SKM-1 (cell line): ENCODE data around the gene SNCB.
"Not testable (repeated sequence)": the region's sequence is repeated elsewhere in the genome, so short reads cannot be mapped to it uniquely, and the experiment has no call there.

Experiments used
- DNase-seq: peaks from one replicate; lab custom pipeline; 2025; ENCODE audit not compliant: unreplicated experiment; lab: John Stamatoyannopoulos, UW

The SNCB gene

DNA sequence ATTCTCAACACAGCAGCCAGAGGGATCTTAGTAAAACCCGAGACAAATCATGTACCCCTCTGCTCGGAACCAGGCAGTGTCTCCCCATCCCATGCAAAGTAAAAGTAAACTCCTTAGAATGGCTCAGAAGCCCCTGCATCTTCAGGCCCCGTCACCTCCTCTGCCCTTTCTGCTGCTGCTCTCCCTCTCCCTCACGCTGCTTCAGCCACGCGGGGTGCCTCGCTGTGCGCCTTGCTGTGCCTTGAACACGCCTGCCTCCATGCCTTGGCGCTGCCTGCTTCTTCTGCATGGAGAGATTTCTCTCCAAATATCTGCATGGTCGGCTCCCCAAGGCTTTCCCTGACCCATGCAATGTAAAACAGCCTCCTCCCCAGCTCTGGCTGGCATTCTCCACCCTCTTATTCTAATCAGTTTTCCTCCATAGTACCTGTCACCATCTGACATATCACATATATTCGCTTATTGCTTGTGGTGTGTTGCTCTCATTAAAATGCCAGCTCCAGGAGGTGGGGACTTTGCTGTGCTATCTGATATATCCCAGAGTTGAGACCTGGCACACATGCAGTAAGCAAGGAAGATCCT, 28.3 kb downstream of the SNCB start:
- no peak for DNase-seq

DNA sequence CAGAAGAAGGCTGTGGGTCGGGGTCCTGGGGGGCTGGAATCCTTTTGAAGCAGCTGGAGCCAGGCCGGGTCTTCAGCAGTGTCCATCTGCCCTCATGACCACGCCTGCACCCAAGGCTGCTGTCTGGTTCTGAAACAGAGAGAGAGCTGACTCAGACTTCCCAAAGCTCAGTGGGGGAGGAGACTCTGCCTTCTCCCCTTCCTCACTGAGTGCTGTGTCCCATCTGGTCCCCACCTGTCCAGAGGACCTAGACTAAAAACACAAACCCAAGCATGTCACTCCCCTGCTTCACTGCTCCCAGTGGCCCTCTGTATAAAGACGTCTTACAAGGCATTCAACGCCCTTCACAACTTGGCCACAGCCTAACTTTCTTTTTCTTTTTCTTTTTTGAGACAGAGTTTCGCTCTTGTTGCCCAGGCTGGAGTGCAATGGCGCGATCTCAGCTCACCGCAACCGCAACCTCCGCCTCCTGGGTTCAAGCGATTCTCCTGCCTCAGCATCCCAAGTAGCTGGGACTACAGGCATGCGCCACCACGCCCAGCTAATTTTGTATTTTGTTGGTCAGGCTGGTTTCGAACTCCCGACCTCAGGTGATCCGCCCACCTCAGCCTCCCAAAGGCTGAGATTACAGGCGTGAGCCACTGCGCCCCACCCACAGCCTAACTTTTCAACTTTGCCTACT, 30.4 kb downstream of the SNCB start:
- DNase-seq = not testable (repeated sequence)

DNA sequence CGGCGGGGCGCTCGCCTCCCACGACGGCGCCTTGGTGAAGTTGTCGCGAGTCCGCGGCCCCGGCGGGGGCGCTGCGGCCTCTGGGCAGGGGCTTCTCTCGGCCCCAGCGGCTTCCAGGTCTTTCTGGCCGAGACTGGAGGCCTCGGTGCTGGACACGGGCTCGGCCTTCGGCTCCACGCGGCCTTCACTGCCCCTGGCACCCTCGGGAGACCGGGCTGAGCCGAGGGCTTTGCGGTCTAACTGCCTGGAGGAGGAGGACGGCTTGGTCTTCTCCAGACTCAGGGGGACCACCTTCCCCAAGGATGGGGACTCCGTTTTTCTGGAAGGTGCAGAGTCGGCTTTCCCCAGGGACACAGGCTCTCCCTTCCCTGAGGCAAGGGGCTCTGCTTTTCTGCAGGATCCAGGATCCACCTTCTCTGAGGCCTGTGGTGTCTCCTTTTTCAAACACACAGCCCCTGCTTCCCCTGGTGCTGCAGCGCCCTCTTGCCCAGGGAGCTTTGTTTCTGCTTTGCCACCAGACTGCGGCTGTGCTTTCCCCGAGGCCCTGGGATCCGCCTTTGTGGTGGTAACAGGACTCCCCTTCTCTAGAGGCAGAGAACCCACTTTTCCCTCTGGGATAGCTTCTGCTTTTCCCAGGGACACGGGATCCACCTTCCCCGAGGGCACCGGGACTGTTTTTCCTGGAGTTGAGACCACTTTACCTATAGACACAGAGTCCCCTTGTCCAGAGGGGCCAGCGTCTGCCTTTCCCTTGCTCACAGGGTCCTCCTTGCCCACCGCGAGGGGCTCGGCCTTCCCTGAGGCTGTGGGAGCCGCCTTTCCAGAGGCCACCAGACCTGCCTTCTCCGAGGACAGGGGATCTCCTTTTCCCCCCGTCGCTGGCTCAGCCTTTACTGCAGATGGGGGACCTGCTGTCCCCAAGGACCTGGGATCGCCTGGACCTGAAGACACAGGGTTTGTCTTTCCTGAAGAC, 32.6 kb downstream of the SNCB start:
- no peak for DNase-seq

DNA sequence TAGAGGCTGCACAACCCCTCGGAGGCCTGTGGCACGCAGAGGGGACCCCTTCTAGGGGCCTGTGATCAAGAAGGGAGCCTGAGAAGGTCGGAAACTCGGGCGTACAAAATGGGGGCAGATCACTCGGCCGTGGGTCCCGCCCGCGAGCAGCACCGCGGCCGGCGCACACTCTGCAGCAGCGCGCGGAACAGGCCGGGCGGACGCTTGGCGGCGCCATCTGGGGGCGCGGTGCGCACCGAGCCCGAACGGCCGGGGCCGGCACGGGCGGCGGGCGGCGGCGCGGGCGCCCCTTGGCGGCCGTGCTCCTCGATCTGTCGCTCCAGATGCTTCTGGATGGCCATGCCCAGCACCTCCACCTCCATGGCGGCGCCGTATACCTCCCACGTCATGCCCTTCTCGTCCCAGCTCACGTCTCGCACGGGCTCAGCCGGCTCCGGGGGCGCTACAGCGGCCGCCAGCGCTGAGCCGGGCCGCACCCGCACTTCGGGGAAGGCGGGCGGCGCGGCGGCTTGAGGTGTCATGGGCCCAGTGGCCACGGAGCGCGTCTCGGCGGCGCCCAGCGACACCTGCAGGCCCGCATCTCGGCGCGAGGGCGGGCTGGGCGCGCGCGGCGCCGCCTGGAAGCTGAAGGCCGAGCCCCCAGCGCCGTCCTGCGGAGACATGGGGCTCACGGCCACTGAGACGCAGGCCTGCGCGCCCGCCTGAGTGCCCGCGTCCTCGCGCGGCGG, 33.5 kb downstream of the SNCB start:
- DNase-seq = no peak

DNA sequence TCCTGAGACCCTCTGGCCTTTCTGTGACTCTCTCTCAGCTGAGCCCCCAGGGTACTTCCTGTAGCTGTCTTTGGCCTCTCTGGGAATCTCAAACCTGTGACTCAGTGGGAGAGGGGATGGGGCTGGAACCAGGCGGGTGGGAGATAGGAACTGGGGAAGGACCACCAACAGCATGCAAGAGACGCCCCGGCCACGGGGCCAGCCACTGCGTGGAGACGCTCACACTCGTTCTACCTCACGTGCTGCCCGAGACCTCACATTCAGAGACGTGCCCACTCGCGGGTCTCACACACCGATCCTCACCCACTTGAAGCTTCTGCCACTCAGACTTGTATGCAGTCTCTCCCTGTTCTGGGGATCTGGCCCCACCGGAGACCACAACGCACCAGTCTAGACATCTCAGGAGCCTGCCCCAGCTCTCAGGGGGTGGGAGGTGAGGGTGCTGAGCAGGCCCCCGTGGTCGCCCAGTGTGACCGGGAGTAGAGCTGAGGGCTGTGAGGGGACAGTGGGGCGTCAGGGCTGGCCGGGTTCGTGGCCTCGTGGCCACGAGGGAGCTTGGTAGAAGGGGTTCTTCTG, 34.2 kb downstream of the SNCB start:
- DNase-seq = no peak

DNA sequence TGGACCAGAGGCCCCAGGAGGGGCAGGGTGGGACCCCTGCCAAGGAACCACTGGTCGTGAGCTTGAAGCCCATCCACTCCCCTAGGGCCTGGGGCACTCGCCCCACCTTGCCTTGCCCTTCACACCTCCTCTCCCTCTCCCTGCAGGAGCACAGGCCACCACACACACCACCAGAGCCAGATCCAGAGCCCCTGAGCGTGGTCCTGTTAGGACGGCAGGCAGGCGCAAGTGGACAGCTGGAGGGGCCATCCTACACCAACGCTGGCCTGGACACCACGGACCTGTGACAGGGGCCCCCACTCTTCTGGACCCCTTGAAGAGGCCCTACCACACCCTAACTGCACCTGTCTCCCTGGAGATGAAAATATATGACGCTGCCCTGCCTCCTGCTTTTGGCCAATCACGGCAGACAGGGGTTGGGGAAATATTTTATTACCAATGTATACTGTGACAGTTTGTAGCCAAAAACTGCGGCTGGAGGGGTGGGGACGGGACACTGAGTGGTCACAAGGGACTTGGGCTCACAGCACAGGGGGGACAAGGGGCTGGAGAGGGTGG, 34.9 kb downstream of the SNCB start:
- no peak for DNase-seq

DNA sequence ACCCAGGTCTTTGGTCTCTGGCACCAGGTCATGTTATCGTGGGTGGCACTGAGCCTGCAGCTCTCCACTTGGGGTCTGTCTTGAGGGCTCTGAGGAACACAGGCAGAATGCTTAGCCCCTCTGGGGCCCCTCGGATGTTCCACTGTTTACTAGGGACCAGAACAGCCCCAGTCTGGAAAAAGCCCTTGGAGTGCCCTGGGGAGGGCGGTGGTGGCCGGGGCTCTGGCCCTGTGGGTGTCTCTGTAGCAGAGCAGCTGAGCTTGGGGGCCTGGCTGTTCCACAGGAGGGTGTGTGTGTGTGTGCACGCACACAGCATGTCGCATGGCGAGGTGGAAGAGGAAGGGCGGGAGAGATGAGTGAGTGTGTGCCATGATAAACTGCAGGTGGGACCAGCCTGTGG, 35.8 kb downstream of the SNCB start:
- DNase-seq = no peak

DNA sequence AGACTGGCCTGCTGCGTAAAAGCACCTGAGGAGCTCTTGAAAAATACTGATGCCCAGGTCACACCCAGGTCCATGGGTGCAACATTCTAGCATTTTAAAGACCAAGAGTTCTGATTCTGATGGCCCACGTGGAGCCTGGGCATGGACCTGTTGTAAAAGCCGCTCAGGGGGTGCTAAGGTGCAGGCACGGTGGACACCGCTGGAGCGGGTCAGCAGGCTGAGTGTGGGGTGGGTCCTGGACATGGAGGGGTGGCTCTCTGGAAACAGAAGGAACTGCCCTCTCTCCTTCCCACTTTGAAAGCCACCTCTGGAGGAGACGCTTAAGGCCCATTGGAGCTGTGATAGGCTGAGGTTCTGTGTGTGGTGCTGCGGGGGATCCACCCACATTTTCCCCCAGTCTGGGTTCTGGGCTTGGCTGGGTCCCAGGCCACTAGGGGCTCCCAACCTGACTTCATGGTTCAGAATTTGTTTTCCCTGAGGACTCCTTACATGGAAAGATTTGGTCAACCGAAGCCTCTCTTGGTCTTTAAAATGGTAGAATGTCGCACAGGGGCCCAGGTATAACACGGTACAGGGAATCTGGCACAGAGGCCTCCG, 37.0 kb downstream of the SNCB start:
- DNase-seq = no peak

DNA sequence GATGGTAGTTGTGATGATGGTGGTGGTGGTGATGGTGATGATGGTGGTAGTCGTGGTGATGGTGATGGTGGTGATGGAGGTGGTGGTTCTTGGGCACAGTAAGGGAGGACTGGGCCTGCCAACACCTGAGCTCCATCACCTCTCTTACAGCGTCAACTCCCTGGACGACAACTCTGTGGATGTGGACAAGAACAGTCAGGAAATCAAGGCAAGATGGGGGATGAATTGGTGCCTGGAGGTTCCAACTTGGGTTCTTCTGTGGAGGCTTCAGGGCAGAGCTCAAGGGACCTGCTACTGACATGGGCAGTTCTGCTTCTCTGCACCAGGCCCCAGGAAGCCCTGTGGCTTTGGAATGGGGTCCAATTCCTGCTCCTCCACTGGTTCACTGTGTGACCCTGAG, 37.8 kb downstream of the SNCB start:
- no peak for DNase-seq

DNA sequence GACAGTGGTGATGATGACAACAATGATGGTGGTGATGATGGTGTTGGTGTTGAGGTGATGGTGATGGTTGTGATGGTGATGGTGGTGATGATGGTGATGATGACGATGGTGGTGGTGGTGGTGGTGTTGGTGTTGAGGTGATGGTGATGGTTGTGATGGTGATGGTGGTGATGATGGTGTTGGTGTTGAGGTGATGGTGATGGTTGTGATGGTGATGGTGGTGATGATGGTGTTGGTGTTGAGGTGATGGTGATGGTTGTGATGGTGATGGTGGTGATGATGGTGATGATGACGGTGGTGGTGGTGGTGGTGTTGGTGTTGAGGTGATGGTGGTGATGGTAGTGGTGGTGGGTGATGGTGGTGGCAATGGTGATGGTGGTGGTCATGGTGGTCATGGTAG, 38.7 kb downstream of the SNCB start:
- not testable (repeated sequence) for DNase-seq

DNA sequence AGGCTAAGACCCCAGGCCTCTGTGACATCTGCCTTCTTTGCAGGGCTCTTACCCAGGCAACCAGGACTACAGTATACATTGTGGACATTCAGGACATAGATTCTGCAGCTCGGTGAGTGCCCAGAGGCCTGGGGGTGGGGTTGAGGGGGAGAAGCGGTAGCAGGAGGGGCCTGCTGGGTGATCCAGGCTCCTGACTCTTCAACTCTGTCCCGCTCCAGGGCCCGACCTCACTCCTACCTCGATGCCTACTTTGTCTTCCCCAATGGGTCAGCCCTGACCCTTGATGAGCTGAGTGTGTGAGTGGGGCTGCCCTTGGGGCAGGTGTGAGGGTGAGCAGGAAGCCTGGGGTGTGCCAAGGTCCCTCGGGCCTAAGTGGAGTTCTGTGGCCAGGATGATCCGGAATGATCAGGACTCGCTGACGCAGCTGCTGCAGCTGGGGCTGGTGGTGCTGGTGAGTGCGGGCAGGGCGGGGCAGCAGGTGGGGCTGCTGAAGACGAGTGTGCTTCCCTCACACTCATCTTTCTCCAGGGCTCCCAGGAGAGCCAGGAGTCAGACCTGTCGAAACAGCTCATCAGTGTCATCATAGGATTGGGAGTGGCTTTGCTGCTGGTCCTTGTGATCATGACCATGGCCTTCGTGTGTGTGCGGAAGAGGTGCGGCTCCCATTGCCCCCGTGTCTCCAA, 40.2 kb downstream of the SNCB start:
- no peak for DNase-seq

DNA sequence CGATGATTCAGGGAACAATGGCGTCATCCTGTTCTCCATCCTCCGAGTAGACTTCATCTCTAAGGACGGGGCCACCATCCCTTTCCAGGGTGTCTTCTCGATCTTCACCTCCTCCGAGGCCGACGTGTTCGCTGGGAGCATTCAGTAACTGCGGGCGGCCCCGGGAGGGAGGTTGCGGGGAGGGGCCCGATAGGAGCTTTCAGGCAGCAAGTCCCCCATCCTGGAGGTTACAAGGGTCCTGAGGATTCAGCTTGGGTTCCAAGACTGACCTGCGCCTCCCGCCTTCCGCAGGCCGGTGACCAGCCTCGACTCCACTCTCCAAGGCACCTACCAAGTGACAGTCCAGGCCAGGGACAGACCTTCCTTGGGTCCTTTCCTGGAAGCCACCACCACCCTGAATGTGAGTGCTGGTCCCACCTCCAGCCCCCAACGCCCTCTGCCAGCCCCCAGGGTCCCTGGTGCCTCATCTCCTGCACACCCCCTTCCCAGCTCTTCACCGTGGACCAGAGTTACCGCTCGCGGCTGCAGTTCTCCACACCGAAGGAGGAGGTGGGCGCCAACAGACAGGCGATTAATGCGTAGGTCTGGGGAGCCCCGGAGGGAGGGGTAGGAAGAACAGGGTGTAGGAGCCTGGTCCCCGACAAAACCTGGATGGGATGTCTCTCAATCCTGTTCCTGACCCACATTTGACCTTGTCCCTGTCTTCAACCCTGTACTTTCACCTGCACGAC, 41.1 kb downstream of the SNCB start:
- DNase-seq = no peak

DNA sequence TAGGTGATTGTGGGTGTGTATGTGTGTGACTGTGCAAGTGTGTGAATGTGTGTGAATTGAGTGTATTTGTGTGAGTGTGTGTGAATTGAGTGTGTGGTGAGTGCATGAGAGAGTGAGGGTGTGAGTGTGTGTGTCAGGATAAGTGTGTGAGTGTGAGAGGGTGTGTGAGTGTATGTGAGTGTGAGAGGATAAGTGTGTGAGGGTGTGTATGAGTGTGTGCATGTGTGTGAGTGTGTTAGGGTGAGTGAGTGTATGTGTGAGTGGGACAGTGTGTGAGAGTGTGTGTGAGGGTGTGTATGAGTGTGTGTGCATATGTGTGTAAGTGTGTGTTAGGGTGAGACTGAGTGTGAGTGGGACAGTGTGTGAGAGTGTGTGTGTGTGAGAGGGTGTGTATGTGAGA, 42.0 kb downstream of the SNCB start:
- no peak for DNase-seq

DNA sequence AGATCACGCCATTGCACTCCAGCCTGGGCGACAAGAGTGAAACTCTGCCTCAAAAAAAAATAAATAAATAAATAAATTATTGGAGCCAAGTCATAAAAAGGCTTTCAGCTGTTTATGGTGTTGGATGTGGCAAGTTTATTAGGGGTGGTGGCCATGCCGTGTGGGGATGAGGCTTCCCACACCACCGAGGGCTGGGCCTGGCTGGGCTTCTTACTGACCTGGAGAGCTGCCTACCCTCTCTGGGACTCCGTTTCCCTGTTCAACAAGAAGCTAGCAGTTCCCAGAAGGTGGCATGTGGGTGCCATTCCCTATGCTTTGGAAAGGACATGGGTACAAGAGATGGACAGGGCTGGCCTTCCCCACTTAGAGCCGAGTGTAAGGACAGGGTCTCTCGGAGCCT, 42.9 kb downstream of the SNCB start:
- DNase-seq = no peak

DNA sequence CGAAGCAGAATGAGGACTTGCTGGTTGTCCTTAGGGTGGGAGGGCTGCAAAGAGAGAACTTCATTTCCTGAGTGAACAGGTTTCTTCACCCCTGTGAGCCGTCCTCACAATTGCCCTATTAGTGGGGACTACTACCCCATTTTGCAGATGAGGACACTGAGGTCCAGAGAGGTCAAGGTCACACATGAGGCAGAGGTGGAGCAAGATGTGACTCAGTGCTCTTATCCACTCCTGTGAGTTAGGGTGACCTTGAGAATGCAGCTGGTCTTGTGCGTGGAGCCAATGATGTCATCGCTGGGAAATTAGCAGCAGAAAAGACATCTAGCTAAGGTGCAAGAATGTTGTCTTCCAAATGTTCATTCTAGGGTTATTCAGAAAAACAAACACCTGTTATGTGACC, 47.3 kb downstream of the SNCB start:
- DNase-seq = no peak

DNA sequence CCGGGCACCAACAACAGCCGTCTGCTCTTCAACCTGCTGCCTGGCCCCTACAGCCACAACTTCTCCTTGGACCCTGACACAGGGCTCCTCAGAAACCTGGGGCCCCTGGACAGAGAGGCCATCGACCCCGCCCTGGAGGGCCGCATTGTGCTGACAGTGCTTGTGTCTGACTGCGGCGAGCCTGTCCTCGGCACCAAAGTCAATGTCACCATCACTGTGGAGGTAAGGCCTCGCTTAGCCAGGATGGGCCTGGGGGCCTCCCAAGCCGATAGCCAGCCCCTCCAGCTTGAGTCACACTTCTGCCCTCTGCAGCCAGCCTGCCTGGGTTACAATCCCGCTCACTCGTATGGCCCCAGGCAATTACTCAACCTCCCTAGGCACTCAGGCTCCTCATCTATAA, 49.0 kb downstream of the SNCB start:
- DNase-seq = no peak

DNA sequence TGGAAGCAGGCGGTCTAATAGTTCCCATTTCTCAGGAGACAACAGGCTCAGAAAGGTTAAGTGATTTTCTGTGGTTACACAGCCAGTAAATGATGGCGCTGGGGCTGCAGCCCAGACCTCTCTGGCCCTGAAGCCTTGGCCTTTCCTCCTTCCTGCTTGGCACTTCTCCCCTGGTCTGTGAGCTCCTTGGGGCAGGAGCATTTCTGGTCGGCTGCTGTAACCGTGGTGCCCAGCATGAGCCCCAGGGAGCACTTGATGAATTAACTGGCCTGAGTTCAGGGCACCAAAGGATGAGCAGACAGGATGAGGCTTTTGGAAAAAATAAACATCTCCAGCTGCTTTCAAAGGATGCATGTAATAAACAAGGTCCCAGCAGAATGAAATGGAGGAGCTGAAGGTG, 51.0 kb downstream of the SNCB start:
- DNase-seq = no peak

DNA sequence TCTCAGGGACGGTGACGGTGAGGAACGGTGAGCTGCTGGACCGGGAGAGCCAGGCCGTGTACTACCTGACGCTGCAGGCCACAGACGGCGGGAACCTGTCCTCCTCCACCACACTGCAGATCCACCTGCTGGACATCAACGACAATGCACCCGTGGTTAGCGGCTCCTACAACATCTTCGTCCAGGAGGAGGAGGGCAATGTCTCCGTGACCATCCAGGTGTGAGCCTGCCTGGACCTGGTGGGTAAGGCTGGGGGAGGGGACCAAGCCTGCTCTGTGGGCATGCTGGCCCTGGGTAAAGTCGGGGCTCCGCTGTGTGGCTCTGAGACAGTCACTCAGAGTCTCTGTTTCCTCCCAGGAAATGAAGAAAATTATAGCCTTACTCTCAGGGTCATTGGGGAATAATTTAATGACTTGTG, 51.9 kb downstream of the SNCB start:
- DNase-seq = no peak
